ENCODE results near the gene CKAP5. TPM values are rescaled to one million over a fixed set of nuclear protein-coding genes. Genes with fewer than 3 reads are reported as not detected.

Gene CKAP5
- total RNA-seq, 1 experiment from 2014 or later, result 166 TPM

DNA sequence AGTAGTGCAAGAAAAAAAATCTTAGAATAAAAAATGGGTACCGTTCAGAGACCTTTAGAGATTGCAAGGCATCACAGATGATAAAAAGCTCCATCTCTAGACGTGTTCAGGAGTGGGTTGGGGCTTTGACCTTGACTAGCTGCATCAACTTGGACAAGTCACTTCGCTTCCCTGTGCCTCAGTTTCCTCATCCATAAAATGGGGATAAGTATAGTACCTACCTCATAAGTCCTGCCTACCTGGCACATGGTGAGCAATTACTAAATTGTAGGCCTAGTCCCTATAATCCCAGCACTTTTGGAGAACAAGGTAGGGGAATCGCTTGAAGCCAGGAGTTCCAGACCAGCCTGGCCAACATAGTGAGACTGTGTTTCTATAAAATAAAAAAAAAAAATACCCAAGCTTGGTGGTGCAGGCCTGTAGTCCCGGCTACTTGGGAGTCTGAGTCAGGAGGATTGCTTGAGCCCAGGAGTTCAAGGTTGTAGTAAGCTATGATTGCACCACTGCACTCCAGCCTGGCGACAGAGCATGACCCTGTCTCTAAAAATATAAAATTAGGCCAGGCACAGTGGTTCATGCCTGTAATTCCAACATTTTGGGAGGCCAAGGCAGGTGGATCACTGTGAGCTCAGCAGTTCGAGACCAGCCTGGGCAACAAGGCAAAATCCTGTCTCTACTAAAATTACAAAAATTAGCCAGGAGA lies 133.1 kb downstream of the CKAP5 start:
- CTCF ChIA-PET, result no interaction called here
- no peak for ATAC-seq
- BruUV-seq (replicated peaks), result no TSS peak
- POLR2A ChIA-PET, result interaction anchor here (1.3 kb wide), 1 partner anchor 12 kb away, joined by 3 read pairs; the partner anchor contains the start of gene ZNF408
- Histone ChIP-seq H3K4me2 (ENCODE audit: low read length) (no peak overlapping the region), H3K4me1 (ENCODE audit: control insufficient read depth in 1 of 2, insufficient read depth in 2 of 2, low read length in 2 of 2) (peaks cover 3 to 14% of the 10 kb centered on the region in 2 experiments; a peak in 3 of 4 replicates), H2AFZ (ENCODE audit: low read depth, low read length, poor library complexity, severe bottlenecking) (no peak overlapping the region), H3K27ac (ENCODE audit: low read depth, low read length) (no peak overlapping the region), H3K36me3 (ENCODE audit: control insufficient read depth in 1 of 2, insufficient read depth in 2 of 2, low read length in 2 of 2) (no peaks in the 10 kb centered on the region), H3K9ac (ENCODE audit: low read length) (no peak overlapping the region), H3K27me3 (ENCODE audit: insufficient read depth, low read length) (no peaks in the 10 kb centered on the region), H3K79me2 (ENCODE audit: insufficient read depth, low read length) (no peaks in the 10 kb centered on the region), H3K4me3 (replicated peaks in 1 of 2; ENCODE audit: low read depth in 1 of 2, low read length in 2 of 2) (no peak overlapping the region), H3K9me3 (ENCODE audit: control insufficient read depth in 1 of 2, insufficient read depth in 1 of 2, low read depth in 1 of 2, low read length in 2 of 2) (no peaks in the 10 kb centered on the region), H4K20me1 (ENCODE audit: insufficient read depth) (no peaks in the 10 kb centered on the region), H3K9me2 (ENCODE audit: insufficient read depth) (no peaks in the 10 kb centered on the region)
- RAD21 ChIA-PET (ENCODE audit: low non-redundant PET in 1 of 2, low total read pairs in 2 of 2, uncharacterized antibody in 2 of 2, unreplicated experiment in 2 of 2), result no interaction called here
- no peak for DNase-seq (ENCODE audit: low read depth, low spot score)
- intact Hi-C loops (cut with micrococcal nuclease), result no loop called here
- TF ChIP-seq JUND (IDR thresholded peaks at IDR 0.05) (no peak), EZH2phosphoT487 (IDR thresholded peaks at IDR 0.05; ENCODE audit: borderline replicate concordance) (no peak), CEBPB (IDR thresholded peaks at IDR 0.05; ENCODE audit: low read depth) (no peak), ZNF274 (IDR thresholded peaks at IDR 0.05; ENCODE audit: low read depth, low read length) (no peak), ZFX (IDR thresholded peaks at IDR 0.05) (no peak), EZH2 (IDR thresholded peaks at IDR 0.05) (no peak), REST (IDR thresholded peaks at IDR 0.05; ENCODE audit: low read depth) (no peak)
